NCI-H446 treated with DMSO at 0.1 percent for 48 hours (cell line): ENCODE results near the gene RASL10B.

Experiments used
- DNase-seq: peaks from one replicate; lab custom pipeline; 2025; lab: John Stamatoyannopoulos, UW

RASL10B gene

GRCh38 chr17:35717475-35717874, 14.0 kb upstream of the RASL10B start:
- no peak for DNase-seq

GRCh38 chr17:35723735-35724134, 7.7 kb upstream of the RASL10B start:
- DNase-seq = no peak

GRCh38 chr17:35725058-35725457, 6.4 kb upstream of the RASL10B start:
- DNase-seq = no peak

GRCh38 chr17:35725802-35726126, 5.7 kb upstream of the RASL10B start:
- DNase-seq = no peak

GRCh38 chr17:35726127-35726952, 5.1 kb upstream of the RASL10B start:
- DNase-seq = no peak

- DNase-seq = no peak
These were observed 4.4 kb upstream of the RASL10B start for GRCh38 chr17:35726953-35727460.

- no peak for DNase-seq
These were observed 3.8 kb upstream of the RASL10B start for GRCh38 chr17:35727635-35728034.

- DNase-seq = no peak
These were observed 2.9 kb upstream of the RASL10B start for GRCh38 chr17:35728551-35728950.

GRCh38 chr17:35729405-35729833, 2.0 kb upstream of the RASL10B start:
- no peak for DNase-seq

- DNase-seq = no peak
These were observed 936 bp upstream of the RASL10B start for GRCh38 chr17:35730400-35731005.

GRCh38 chr17:35731917-35732805, 722 bp downstream of the RASL10B start:
- DNase-seq = no peak

GRCh38 chr17:35732806-35733136, 1.3 kb downstream of the RASL10B start:
- DNase-seq = no peak

GRCh38 chr17:35733366-35733765, 1.9 kb downstream of the RASL10B start:
- no peak for DNase-seq

GRCh38 chr17:35734396-35734795, 3.0 kb downstream of the RASL10B start:
- no peak for DNase-seq

- DNase-seq = no peak
These were observed 3.8 kb downstream of the RASL10B start for GRCh38 chr17:35735036-35735805.

- DNase-seq = no peak
These were observed 4.8 kb downstream of the RASL10B start for GRCh38 chr17:35736236-35736635.

GRCh38 chr17:35738519-35739133, 7.2 kb downstream of the RASL10B start:
- DNase-seq = no peak

GRCh38 chr17:35740216-35740615, 8.8 kb downstream of the RASL10B start:
- DNase-seq = no peak

- DNase-seq = no peak
These were observed 9.8 kb downstream of the RASL10B start for GRCh38 chr17:35740997-35741931.

- DNase-seq = no peak
These were observed 11.1 kb downstream of the RASL10B start for GRCh38 chr17:35742496-35742895.
